A549 (cell line): ENCODE measurements around the gene LGR4. TPM values are rescaled to one million over a fixed set of nuclear protein-coding genes. Genes with fewer than 3 reads are reported as not detected.

ENCODE experiments used
- ATAC-seq, 2 experiments: fragments of 200-7000 bp in 1 of 2; fragments of >200 bp in 1 of 2; cut with Nextera tagmentation in 1 of 2; cut with Tn5 transposase in 1 of 2; 3 replicates each; pipeline versions ENCODE4 v1.8.0 to v1.9.1; 2018 to 2020; ENCODE audit warnings: mild to moderate bottlenecking in 1 of 2, moderate library complexity in 1 of 2
- CTCF ChIA-PET: fragments of 300-600 bp; sonication (Branson Sonifier 250); formaldehyde crosslinking; extraction: SDS; loops from one replicate; lab custom pipeline; 2021; ENCODE audit warnings: antibody characterized with exemption, inconsistent platforms; lab: Yijun Ruan, JAX
- POLR2A ChIA-PET: fragments of 350-600 bp; formaldehyde crosslinking; extraction: SDS; loops from one replicate; lab custom pipeline; 2021; ENCODE audit warnings: antibody characterized with exemption, inconsistent platforms; lab: Yijun Ruan, JAX
- DNase-seq, 2 experiments: peaks; one replicate each; pipeline versions ENCODE4 v3.0.0 to v3.0.0-alpha.2; 2011 to 2016; ENCODE audit warnings: low read depth in 1 of 2, low spot score in 1 of 2
- FAIRE-seq: peaks from 2 replicates; lab custom pipeline; 2011; peaks lifted over from hg19 to GRCh38; lab: Jason Lieb, UNC
- H3K27ac ChIP-seq, 2 experiments: fragments of >200 bp; sonication (Bioruptor Twin); formaldehyde crosslinking; 3 replicates each; pipeline ENCODE4 v1.5.1; 2016 to 2017
- H3K4me1 ChIP-seq: fragments of >200 bp; sonication (Bioruptor Twin); formaldehyde crosslinking; 3 replicates; pipeline ENCODE4 v1.6.1; 2016
- H3K4me2 ChIP-seq: fragments of >200 bp; sonication (Bioruptor Twin); formaldehyde crosslinking; 3 replicates; pipeline ENCODE4 v1.6.1; 2016
- H3K4me3 ChIP-seq: fragments of >200 bp; sonication (Bioruptor Twin); formaldehyde crosslinking; 3 replicates; pipeline ENCODE4 v1.5.1; 2016
- H3K9me3 ChIP-seq: fragments of >200 bp; sonication (Bioruptor Twin); formaldehyde crosslinking; 3 replicates; pipeline ENCODE4 v1.6.1; 2016
- BHLHE40 ChIP-seq: IDR thresholded peaks from 2 replicates; pipeline ENCODE4 v1.6.1; 2012; ENCODE audit warnings: low read depth, low read length, inconsistent platforms
- CHD4 ChIP-seq: fragments of 200-600 bp; sonication (generic); IDR thresholded peaks from 2 replicates; pipeline ENCODE4 v1.6.1; 2016; ENCODE audit warnings: antibody characterized with exemption, mild to moderate bottlenecking, borderline replicate concordance
- EHF ChIP-seq: fragments of 250-450 bp; sonication (Bioruptor Pico); IDR thresholded peaks from 2 replicates; pipeline ENCODE4 v1.5.0; 2020; ENCODE audit warnings: mild to moderate bottlenecking
- FOSB ChIP-seq: fragments of 250-450 bp; sonication (Bioruptor Pico); IDR thresholded peaks from 2 replicates; pipeline ENCODE4 v1.5.0; 2020; ENCODE audit warnings: mild to moderate bottlenecking, moderate library complexity
- GATA3 ChIP-seq: IDR thresholded peaks from 2 replicates; pipeline ENCODE4 v1.6.1; 2012; ENCODE audit warnings: borderline replicate concordance
- HDAC2 ChIP-seq: fragments of 200-600 bp; sonication (generic); IDR thresholded peaks from 2 replicates; pipeline ENCODE4 v1.6.1; 2016
- HOXB5 ChIP-seq: fragments of 250-450 bp; sonication (Bioruptor Pico); IDR thresholded peaks from 2 replicates; pipeline ENCODE4 v1.5.0; 2020; ENCODE audit warnings: mild to moderate bottlenecking, moderate library complexity
- MYC ChIP-seq: IDR thresholded peaks from 2 replicates; pipeline ENCODE4 v1.6.1; 2012; ENCODE audit warnings: mild to moderate bottlenecking, inconsistent platforms, low read length, improper control_type of control experiment, borderline replicate concordance
- NR3C1 ChIP-seq: fragments of >200 bp; sonication (Bioruptor Twin); formaldehyde crosslinking; IDR thresholded peaks from 3 replicates; pipeline ENCODE4 v1.6.1; 2017
- PHF8 ChIP-seq: fragments of 200-600 bp; sonication (generic); IDR thresholded peaks from 2 replicates; pipeline ENCODE4 v1.6.1; 2016; ENCODE audit warnings: low read depth, mild to moderate bottlenecking, antibody characterized with exemption, moderate library complexity, borderline replicate concordance
- RAD21 ChIP-seq, 2 experiments: fragments of >200 bp in 1 of 2; sonication (Bioruptor Twin) in 1 of 2; formaldehyde crosslinking in 1 of 2; IDR thresholded peaks in 1 of 2; conservative IDR thresholded peaks in 1 of 2; 2 replicates in 1 of 2; 3 replicates in 1 of 2; pipeline ENCODE4 v1.6.1; 2012 to 2018; ENCODE audit warnings: inconsistent platforms in 1 of 2
- RCOR1 ChIP-seq: fragments of 150-350 bp; IDR thresholded peaks from 2 replicates; pipeline ENCODE4 v1.6.1; 2014; ENCODE audit warnings: antibody characterized with exemption, low read length, low read depth
- SMC3 ChIP-seq: fragments of >200 bp; sonication (Bioruptor Twin); formaldehyde crosslinking; IDR thresholded peaks from 3 replicates; pipeline ENCODE4 v1.6.1; 2018; ENCODE audit warnings: inconsistent platforms
- SREBF2 ChIP-seq: fragments of 450-650 bp; IDR thresholded peaks from 2 replicates; pipeline ENCODE4 v1.6.1; 2014; ENCODE audit warnings: mild to moderate bottlenecking, moderate library complexity
- TFCP2L1 ChIP-seq: fragments of 250-450 bp; sonication (Bioruptor Pico); IDR thresholded peaks from 2 replicates; pipeline ENCODE4 v1.5.0; 2021; ENCODE audit warnings: mild to moderate bottlenecking
- WGBS: methylation state at CpG from one replicate; pipeline ENCODE4 v1.1.6; 2017; ENCODE audit errors: missing lambda C conversion rate; 5-methylcytosine and 5-hydroxymethylcytosine counted together
- polyA plus RNA-seq, 4 experiments: library from polyadenylated mRNA; depleted of rRNA in 3 of 4; stranded (reverse); fragments of >200 nt; fragmentation: RNase III in 1 of 4; extraction: RNeasy Plus Mini Kit Qiagen cat#74134 plus additional on column Dnase treatment in 1 of 4; gene quantifications; 2 replicates in 3 of 4; 3 replicates in 1 of 4; pipeline ENCODE4 v1.2.3, GENCODE V29; 2011 to 2017
- TF ChIP-seq, protein P1 (sequence below): IDR thresholded peaks from 2 replicates; pipeline ENCODE4 v1.6.1; 2012
- TF ChIP-seq, protein P2 (sequence below): IDR thresholded peaks from 2 replicates; pipeline ENCODE4 v1.6.1; 2012; ENCODE audit warnings: low read depth, borderline replicate concordance
- TF ChIP-seq, protein P3 (sequence below): fragments of >200 bp; sonication (Bioruptor Twin); formaldehyde crosslinking; IDR thresholded peaks from 3 replicates; pipeline ENCODE4 v1.5.1; 2016
- TF ChIP-seq, protein P4 (sequence below): fragments of 250-450 bp; sonication (Bioruptor Pico); IDR thresholded peaks from 2 replicates; pipeline ENCODE4 v1.5.0; 2020; ENCODE audit warnings: low read depth, mild to moderate bottlenecking, moderate library complexity

The LGR4 gene
- polyA plus RNA-seq, 2 of the 4 experiments (the other 2 are of a cell fraction) = 41.2 to 130 TPM

DNA sequence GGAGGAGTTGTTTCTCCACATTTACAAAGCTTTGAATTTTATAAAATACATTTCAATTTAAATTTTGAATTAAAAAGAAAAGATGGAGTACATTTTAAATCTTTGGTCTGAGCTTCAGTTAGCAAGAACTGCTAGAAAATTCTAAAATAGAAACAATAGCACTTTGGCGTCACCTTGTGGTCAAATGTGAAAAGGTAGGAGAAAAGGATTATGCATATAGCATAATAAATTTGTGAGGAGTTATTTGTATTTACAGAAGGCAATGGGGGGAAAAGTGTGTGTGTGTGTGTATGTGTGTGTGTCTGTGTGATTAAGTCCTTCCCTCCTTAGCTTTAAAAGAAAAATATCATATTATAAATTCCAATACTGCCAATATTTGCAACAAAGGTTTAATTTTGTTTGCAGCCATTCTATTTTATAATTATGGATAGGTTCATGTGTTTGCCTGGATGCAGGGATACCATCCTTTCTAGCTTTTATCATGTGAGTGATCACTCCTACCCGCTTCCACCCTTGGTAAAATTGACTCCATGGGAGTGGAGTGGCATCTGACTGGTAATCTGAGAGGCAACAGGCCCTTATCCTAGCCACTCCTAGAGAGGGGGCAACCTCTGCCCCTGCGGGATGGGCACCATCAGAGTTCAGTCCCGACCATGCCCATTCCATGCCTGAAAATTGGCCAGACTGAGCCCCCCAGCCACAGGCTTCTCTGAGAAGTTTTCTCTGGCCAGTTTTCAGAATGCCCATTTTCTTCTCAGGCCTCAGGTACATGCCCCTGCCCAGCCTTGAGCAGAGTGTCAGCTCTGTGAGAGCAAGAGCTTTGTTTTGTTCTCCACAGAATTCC, 13.6 kb upstream of the LGR4 start:
- peak; percentile 89 for FAIRE-seq

DNA sequence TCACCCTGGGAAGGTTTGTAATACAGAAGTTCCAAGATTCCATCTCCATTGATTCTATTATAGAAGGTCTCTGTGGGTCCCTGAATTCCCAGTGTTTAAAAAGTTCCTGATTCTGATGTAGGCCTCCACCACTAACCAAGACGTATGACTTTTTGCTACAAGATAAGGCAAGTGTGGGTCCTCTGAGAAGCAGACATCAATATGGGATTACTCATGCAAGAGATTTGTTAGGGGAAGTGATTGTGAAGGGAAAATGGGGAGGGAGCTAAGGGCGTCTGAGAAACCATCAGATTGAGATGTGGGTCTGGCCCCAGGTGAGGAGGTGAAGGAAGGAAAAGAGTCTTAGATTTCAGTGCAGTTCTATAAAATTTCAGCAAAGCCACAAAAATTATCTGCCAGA, 10.2 kb upstream of the LGR4 start:
- CTCF ChIA-PET = interaction anchor here (0.6 to 8.6 kb wide), 7 partner anchors 8 to 324 kb away, joined by 3 to 146 read pairs (median 37); partner anchors contain the start of gene LGR4
- no peak for TF ChIP-seq NR3C1
- TF ChIP-seq RCOR1 = no peak
- TF ChIP-seq, protein P1, sequence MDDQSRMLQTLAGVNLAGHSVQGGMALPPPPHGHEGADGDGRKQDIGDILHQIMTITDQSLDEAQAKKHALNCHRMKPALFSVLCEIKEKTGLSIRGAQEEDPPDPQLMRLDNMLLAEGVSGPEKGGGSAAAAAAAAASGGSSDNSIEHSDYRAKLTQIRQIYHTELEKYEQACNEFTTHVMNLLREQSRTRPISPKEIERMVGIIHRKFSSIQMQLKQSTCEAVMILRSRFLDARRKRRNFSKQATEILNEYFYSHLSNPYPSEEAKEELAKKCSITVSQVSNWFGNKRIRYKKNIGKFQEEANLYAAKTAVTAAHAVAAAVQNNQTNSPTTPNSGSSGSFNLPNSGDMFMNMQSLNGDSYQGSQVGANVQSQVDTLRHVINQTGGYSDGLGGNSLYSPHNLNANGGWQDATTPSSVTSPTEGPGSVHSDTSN = no peak
- no peak for TF ChIP-seq SREBF2
- no peak for TF ChIP-seq GATA3
- no peak for TF ChIP-seq HDAC2
- no peak for TF ChIP-seq HOXB5 (CRISPR knock-in tag)
- no peak for TF ChIP-seq MYC
- TF ChIP-seq, protein P2, sequence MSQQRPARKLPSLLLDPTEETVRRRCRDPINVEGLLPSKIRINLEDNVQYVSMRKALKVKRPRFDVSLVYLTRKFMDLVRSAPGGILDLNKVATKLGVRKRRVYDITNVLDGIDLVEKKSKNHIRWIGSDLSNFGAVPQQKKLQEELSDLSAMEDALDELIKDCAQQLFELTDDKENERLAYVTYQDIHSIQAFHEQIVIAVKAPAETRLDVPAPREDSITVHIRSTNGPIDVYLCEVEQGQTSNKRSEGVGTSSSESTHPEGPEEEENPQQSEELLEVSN = no peak
- TF ChIP-seq BHLHE40 = no peak
- POLR2A ChIA-PET = no interaction called here
- DNase-seq (no peak), ATAC-seq (no peak), FAIRE-seq (no peak)
- WGBS = 82% methylated on average over 2 of the region's 2 CpGs
- peaks cover 12% of the 10 kb centered on the region; the same call in 2 of the 3 replicates for H3K4me1 ChIP-seq
- peak overlapping the region in 1 of 2 experiments; percentile 29; a peak in 2 of 6 replicates for H3K27ac ChIP-seq
- H3K9me3 ChIP-seq = no peaks in the 10 kb centered on the region
- H3K4me2 ChIP-seq = no peak overlapping the region
- H3K4me3 ChIP-seq = no peak overlapping the region

More for the DNA sequence above, 13.6 kb upstream of the LGR4 start:
- peak; percentile 44 to 75; a peak in 5 of 6 replicates for ATAC-seq
- peaks cover 12% of the 10 kb centered on the region; the same call in 2 of the 3 replicates for H3K4me1 ChIP-seq
- no peaks in the 10 kb centered on the region for H3K9me3 ChIP-seq
- no peak overlapping the region for H3K4me3 ChIP-seq
- WGBS = 29% methylated on average over 4 of the region's 4 CpGs
- ChIA-PET CTCF (interaction anchor here (0.6 to 8.6 kb wide), 78 partner anchors 8 to 1202 kb away, joined by 3 to 146 read pairs (median 4); partner anchors contain the start of genes CCDC34 and LGR4), POLR2A (interaction anchor here (0.6 to 1.0 kb wide), 4 partner anchors 13 to 302 kb away, joined by 3 to 6 read pairs (median 4); partner anchors contain the start of gene LGR4)
- H3K4me2 ChIP-seq = no peak overlapping the region
- peak overlapping the region; percentile 37 to 48; a peak in 5 of 6 replicates for H3K27ac ChIP-seq
- TF ChIP-seq NR3C1 = no peak
- TF ChIP-seq SREBF2 = no peak
- TF ChIP-seq, protein P3, sequence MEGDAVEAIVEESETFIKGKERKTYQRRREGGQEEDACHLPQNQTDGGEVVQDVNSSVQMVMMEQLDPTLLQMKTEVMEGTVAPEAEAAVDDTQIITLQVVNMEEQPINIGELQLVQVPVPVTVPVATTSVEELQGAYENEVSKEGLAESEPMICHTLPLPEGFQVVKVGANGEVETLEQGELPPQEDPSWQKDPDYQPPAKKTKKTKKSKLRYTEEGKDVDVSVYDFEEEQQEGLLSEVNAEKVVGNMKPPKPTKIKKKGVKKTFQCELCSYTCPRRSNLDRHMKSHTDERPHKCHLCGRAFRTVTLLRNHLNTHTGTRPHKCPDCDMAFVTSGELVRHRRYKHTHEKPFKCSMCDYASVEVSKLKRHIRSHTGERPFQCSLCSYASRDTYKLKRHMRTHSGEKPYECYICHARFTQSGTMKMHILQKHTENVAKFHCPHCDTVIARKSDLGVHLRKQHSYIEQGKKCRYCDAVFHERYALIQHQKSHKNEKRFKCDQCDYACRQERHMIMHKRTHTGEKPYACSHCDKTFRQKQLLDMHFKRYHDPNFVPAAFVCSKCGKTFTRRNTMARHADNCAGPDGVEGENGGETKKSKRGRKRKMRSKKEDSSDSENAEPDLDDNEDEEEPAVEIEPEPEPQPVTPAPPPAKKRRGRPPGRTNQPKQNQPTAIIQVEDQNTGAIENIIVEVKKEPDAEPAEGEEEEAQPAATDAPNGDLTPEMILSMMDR = peak; percentile 98
- TF ChIP-seq CHD4 = no peak
- TF ChIP-seq PHF8 = no peak
- no peak for TF ChIP-seq EHF
- no peak for TF ChIP-seq TFCP2L1 (CRISPR knock-in tag)
- peak; percentile 98 to 99 for TF ChIP-seq RAD21 (conservative IDR thresholded peaks at IDR 0.05 in 1 of 2, IDR thresholded peaks at IDR 0.05 in 1 of 2)
- TF ChIP-seq, protein P4, sequence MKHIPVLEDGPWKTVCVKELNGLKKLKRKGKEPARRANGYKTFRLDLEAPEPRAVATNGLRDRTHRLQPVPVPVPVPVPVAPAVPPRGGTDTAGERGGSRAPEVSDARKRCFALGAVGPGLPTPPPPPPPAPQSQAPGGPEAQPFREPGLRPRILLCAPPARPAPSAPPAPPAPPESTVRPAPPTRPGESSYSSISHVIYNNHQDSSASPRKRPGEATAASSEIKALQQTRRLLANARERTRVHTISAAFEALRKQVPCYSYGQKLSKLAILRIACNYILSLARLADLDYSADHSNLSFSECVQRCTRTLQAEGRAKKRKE (CRISPR knock-in tag) = no peak
- TF ChIP-seq FOSB = no peak
- peak; percentile 98 for TF ChIP-seq SMC3
- peak in 1 of 2 experiments; percentile 71 for DNase-seq
